GM19023 (cell line): ENCODE measurements around the gene ADIPOR2.

Experiments used
- ATAC-seq: cut with Tn5 transposase; IDR thresholded peaks from one replicate; pipeline ENCODE4 v1.9.1; 2021; ENCODE audit warnings: mild to moderate bottlenecking, moderate library complexity; ENCODE audit not compliant: unreplicated experiment

The ADIPOR2 gene

GRCh38 chr12:1690578-1691122 lies at the start of gene ADIPOR2:
Gene ADIPOR2, plus strand, starts transcription at chr12:1691070. Its CDS starts 63,274 bp downstream, at chr12:1754344.
- peak; percentile 95 for ATAC-seq

- ATAC-seq, result no peak
Observed at GRCh38 chr12:1642513-1642912, 48.4 kb upstream of the ADIPOR2 start.

- no peak for ATAC-seq
Observed at GRCh38 chr12:1643043-1643442, 47.8 kb upstream of the ADIPOR2 start.

GRCh38 chr12:1643905-1644533 lies 46.9 kb upstream of the ADIPOR2 start:
- ATAC-seq, result no peak

GRCh38 chr12:1644534-1645438 lies 46.1 kb upstream of the ADIPOR2 start:
- no peak for ATAC-seq

GRCh38 chr12:1645819-1646218 lies 45.1 kb upstream of the ADIPOR2 start:
- no peak for ATAC-seq

- no peak for ATAC-seq
Observed at GRCh38 chr12:1646569-1647284, 44.1 kb upstream of the ADIPOR2 start.

GRCh38 chr12:1647285-1647669 lies 43.6 kb upstream of the ADIPOR2 start:
- no peak for ATAC-seq

GRCh38 chr12:1650260-1650977 lies 40.5 kb upstream of the ADIPOR2 start:
- no peak for ATAC-seq

- no peak for ATAC-seq
Observed at GRCh38 chr12:1650978-1651361, 39.9 kb upstream of the ADIPOR2 start.

GRCh38 chr12:1651946-1652345 lies 38.9 kb upstream of the ADIPOR2 start:
- no peak for ATAC-seq

GRCh38 chr12:1655225-1655788 lies 35.6 kb upstream of the ADIPOR2 start:
- no peak for ATAC-seq

GRCh38 chr12:1656902-1657301 lies 34.0 kb upstream of the ADIPOR2 start:
- no peak for ATAC-seq

- no peak for ATAC-seq
Observed at GRCh38 chr12:1657688-1658087, 33.2 kb upstream of the ADIPOR2 start.

- ATAC-seq, result no peak
Observed at GRCh38 chr12:1660304-1661187, 30.3 kb upstream of the ADIPOR2 start.

GRCh38 chr12:1661553-1662335 lies 29.1 kb upstream of the ADIPOR2 start:
- no peak for ATAC-seq

- no peak for ATAC-seq
Observed at GRCh38 chr12:1662761-1663439, 28.0 kb upstream of the ADIPOR2 start.
